Thymus (tissue), 11 donors: ENCODE measurements around the gene POLR1A. TPM values are rescaled to one million over a fixed set of nuclear protein-coding genes. Genes with fewer than 3 reads are reported as not detected.
A peak's percentile ranks its signal among the peaks of the same experiment; 100 is the strongest.

Experiments
- DNase-seq, 9 donors: peaks; one replicate each; pipeline ENCODE4 v3.0.0-alpha.2; 2013; ENCODE audit warnings: low spot score in 9 of 9, low read depth in 6 of 9, missing footprints in 1 of 9
- H3K27ac ChIP-seq, 2 donors: one replicate each; pipeline ENCODE4 v1.5.1; 2013; ENCODE audit warnings: control low read depth in 1 of 2, low read depth in 1 of 2, low read length in 1 of 2, mild to moderate bottlenecking in 1 of 2, moderate library complexity in 1 of 2
- H3K27me3 ChIP-seq, 2 donors: one replicate each; pipeline ENCODE4 v1.5.1; 2013; ENCODE audit warnings: low read length in 1 of 2; ENCODE audit not compliant: control insufficient read depth in 2 of 2, insufficient read depth in 1 of 2
- H3K36me3 ChIP-seq, 2 donors: one replicate each; pipeline ENCODE4 v1.5.1; 2013; ENCODE audit warnings: low read length in 1 of 2, mild to moderate bottlenecking in 1 of 2, moderate library complexity in 1 of 2; ENCODE audit not compliant: control insufficient read depth in 2 of 2, insufficient read depth in 2 of 2
- H3K4me1 ChIP-seq, 2 donors: one replicate each; pipeline ENCODE4 v1.5.1; 2013; ENCODE audit warnings: low read length in 2 of 2; ENCODE audit not compliant: control insufficient read depth in 2 of 2, insufficient read depth in 2 of 2
- H3K4me3 ChIP-seq, 2 donors: one replicate each; pipeline ENCODE4 v1.5.1; 2013; ENCODE audit warnings: low read length in 2 of 2, control low read depth in 1 of 2, mild to moderate bottlenecking in 1 of 2
- H3K9me3 ChIP-seq, 2 donors: one replicate each; pipeline ENCODE4 v1.5.1; 2013; ENCODE audit warnings: low read length in 1 of 2, mild to moderate bottlenecking in 1 of 2; ENCODE audit not compliant: control insufficient read depth in 2 of 2, insufficient read depth in 1 of 2
- WGBS: extraction: QIAGEN DNeasy Blood & Tissue Kit; methylation state at CpG from one replicate; pipeline ENCODE4 v1.1.7; 2013; 5-methylcytosine and 5-hydroxymethylcytosine counted together
- polyA plus RNA-seq: library from polyadenylated mRNA; stranded (reverse); fragments of 200-250 nt; gene quantifications from one replicate; pipeline ENCODE4 v1.2.3, GENCODE V29; 2013
- total RNA-seq: library from RNA; stranded (reverse); fragments of 120-200 nt; gene quantifications from one replicate; pipeline ENCODE4 v1.2.4, GENCODE V29; 2013
- donor health status: healthy.

POLR1A gene
- total and polyA plus RNA-seq, 2 donors = 3.3 to 8.9 TPM

- Histone ChIP-seq H3K9me3 (no peaks in the 10 kb centered on the region), H3K4me1 (peaks cover 6 to 18% of the 10 kb centered on the region in 2 donors), H3K27me3 (no peaks in the 10 kb centered on the region), H3K4me3 (no peak overlapping the region), H3K27ac (no peak overlapping the region), H3K36me3 (no peaks in the 10 kb centered on the region)
- DNase-seq = no peak
- 91% methylated on average over 7 of the region's 7 CpGs for WGBS
Observed at GRCh38 chr2:85989288-85989865, 116.3 kb downstream of the POLR1A start.

DNA sequence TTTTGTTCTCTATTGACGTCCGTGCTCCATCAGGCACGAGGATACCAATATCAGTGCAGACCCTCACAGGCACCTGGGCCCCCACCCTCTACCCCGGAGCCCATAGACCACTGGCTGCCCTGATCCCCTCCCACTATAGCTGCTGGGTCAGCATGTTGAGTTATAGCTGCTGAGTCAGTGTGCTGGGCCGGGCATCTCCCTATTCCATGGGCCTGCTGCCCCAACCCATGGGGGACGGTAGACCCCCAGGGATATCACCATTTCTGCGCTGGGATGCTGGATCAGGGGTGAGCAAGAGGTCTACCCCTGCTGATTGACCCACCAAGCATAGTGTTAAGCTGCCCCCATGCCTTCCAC lies 116.8 kb downstream of the POLR1A start:
- Histone ChIP-seq H3K4me3 (no peak overlapping the region), H3K36me3 (no peaks in the 10 kb centered on the region), H3K27me3 (no peaks in the 10 kb centered on the region), H3K4me1 (peaks cover 2 to 13% of the 10 kb centered on the region in 2 donors), H3K27ac (no peak overlapping the region), H3K9me3 (no peaks in the 10 kb centered on the region)
- no peak for DNase-seq
- WGBS = 94% methylated on average over 7 of the region's 7 CpGs

DNA sequence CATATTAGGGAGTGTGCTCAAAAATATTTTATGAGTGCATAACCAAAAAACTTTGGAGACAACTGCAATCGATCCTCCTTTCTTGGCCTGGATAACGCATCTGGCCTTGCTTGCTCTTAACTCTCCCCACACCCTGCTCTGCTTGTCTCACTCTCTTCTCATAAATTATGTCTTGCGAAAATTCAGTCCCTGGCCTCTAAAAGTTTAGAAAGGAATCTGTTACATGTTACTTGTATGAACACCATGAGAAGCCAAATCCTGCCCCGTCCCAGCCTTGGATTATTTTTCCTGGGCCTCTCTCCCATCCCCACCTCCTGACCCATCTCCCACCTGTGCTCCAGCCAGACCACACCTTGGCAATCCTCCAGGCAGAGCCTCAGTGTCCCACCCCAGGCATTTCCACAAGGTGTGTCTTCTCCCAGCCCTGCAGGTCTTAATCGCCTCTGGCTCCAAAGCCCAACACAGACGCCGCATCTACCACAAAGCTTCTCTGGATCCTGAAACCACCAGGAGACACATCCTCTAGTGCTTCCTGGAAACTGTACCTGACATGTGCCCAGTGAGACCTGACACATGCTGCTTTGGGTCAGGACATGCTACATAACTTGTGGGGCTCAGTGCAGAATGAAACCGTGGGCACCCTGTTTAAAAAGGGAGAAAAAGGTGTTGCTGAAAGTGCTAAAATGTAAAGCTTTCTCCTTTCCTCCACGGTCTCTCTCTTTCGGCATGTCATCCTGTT lies 117.3 kb downstream of the POLR1A start:
- Histone ChIP-seq H3K27me3 (no peaks in the 10 kb centered on the region), H3K4me3 (no peak overlapping the region), H3K27ac (no peak overlapping the region), H3K4me1 (peaks cover 0 to 8% of the 10 kb centered on the region in 2 donors), H3K9me3 (no peaks in the 10 kb centered on the region), H3K36me3 (no peaks in the 10 kb centered on the region)
- 89% methylated on average over 10 of the region's 10 CpGs for WGBS
- DNase-seq = no peak

DNA sequence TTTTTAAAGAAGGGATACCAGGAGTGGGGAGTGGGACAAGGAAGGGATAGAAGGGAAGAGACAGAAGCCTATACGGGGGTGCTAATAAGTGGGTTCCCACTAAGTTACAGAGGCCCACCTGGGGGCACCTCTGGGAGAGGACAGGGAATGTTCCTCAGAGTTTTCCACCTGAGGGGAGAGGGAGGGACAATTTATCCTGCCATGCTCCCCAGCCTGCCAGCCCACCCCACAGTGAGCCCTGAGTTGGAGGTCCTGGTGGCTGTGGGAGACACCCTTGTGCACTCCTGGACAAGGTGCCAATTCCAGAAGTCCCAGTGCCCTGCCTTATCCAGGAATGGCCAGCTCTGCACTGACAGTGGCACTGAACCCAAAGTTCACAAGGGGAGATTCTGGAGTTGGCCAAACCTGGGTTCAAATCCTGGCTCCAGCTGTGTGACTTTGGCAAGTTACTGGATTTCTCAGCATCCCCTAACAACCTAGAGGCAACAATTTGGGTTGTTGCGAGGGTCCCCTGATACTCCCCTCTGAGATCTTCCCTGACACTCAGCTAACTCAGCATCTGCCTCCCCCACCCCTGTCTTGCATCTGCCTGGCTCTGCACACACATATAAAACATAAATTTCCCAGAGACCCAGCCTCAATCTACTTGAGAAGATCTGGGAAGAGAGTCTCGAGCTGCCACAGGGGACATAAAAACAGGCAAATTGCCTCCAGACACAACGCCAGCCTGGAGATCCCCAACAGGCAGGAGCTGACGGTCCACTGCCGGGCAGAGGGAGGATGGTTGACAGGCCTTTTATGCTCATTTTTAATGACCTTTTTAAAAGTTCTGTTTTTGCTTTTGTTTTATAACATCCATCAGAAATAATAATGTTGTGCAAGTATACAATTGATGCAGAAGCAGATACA lies 118.2 kb downstream of the POLR1A start:
- Histone ChIP-seq H3K27ac (peak overlapping the region in 1 of 2 donors; percentile 27), H3K36me3 (no peaks in the 10 kb centered on the region), H3K4me1 (peaks cover 0 to 8% of the 10 kb centered on the region in 2 donors), H3K4me3 (no peak overlapping the region), H3K9me3 (no peaks in the 10 kb centered on the region), H3K27me3 (no peaks in the 10 kb centered on the region)
- DNase-seq = no peak
- 98% methylated on average over 6 of the region's 6 CpGs for WGBS

GRCh38 chr2:85986121-85986520 lies 119.6 kb downstream of the POLR1A start:
- no peaks in the 10 kb centered on the region for H3K27me3 ChIP-seq
- H3K9me3 ChIP-seq = no peaks in the 10 kb centered on the region
- H3K27ac ChIP-seq = no peak overlapping the region
- no peak for DNase-seq
- WGBS = 97% methylated on average over 9 of the region's 9 CpGs
- H3K4me1 ChIP-seq = peaks cover 0 to 6% of the 10 kb centered on the region in 2 donors
- H3K4me3 ChIP-seq = no peak overlapping the region
- no peaks in the 10 kb centered on the region for H3K36me3 ChIP-seq

- peaks cover 0 to 3% of the 10 kb centered on the region in 2 donors for H3K4me1 ChIP-seq
- H3K27me3 ChIP-seq = no peaks in the 10 kb centered on the region
- DNase-seq = no peak
- H3K27ac ChIP-seq = no peak overlapping the region
- H3K36me3 ChIP-seq = no peaks in the 10 kb centered on the region
- WGBS = 92% methylated on average over 2 of the region's 2 CpGs
- H3K4me3 ChIP-seq = no peak overlapping the region
- no peaks in the 10 kb centered on the region for H3K9me3 ChIP-seq
Observed at GRCh38 chr2:85984788-85985187, 120.9 kb downstream of the POLR1A start.

GRCh38 chr2:85983766-85984165 lies 121.9 kb downstream of the POLR1A start:
- H3K36me3 ChIP-seq = no peaks in the 10 kb centered on the region
- DNase-seq = no peak
- no peak overlapping the region for H3K4me3 ChIP-seq
- no peak overlapping the region for H3K27ac ChIP-seq
- no peaks in the 10 kb centered on the region for H3K9me3 ChIP-seq
- H3K27me3 ChIP-seq = no peaks in the 10 kb centered on the region
- peaks cover 0 to 3% of the 10 kb centered on the region in 2 donors for H3K4me1 ChIP-seq
- WGBS = 98% methylated on average over 6 of the region's 6 CpGs

- no peaks in the 10 kb centered on the region for H3K27me3 ChIP-seq
- H3K4me1 ChIP-seq = no peaks in the 10 kb centered on the region
- H3K27ac ChIP-seq = no peak overlapping the region
- H3K9me3 ChIP-seq = no peaks in the 10 kb centered on the region
- no peak for DNase-seq
- 95% methylated on average over 12 of the region's 12 CpGs for WGBS
- H3K4me3 ChIP-seq = no peak overlapping the region
- no peaks in the 10 kb centered on the region for H3K36me3 ChIP-seq
Observed at GRCh38 chr2:85981579-85982247, 124.0 kb downstream of the POLR1A start.
